GM20431 (cell line): ENCODE data around the gene RBM19.

Experiments used
- in situ Hi-C: fragments of 300-500 bp; cut with MseI, MboI; formaldehyde crosslinking; loops from one replicate; pipeline ENCODE4 v1.15.0; 2020; ENCODE audit warnings: low sequenced_read_pairs; ENCODE audit not compliant: unreplicated experiment

The RBM19 gene

DNA sequence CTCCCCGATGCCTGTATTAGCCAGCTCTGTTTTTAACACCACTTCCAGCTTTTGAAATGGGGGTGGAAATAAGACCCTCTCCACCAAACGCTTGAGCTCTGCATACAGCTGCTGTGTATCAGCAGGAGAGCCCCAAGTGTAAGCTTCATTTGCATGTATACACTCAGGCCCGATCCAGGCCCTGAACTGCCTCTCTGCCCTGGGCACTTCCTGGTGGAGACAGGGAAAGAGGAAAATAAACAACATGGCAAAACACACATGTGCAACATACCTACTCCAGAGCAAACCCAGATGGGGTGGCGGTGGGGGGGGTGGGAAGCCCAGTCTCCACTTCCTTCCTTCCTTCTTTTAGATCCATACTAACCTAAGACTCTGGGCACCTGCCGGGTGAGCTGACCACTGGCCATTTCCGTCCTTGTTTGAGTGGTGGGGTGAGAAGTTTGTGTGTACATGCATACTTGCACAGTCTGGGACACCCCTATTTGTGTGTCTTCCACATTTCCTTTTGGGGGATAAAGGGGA, 55.3 kb downstream of the RBM19 start:
- in situ Hi-C loops, result loop anchor here (25.0 kb wide), 1 partner anchor 474 kb away; no protein-coding TSS in a partner anchor

- in situ Hi-C loops, result loop anchor here (25.0 kb wide), 1 partner anchor 473 kb away; no protein-coding TSS in a partner anchor
These were observed 56.2 kb downstream of the RBM19 start for GRCh38 chr12:113909776-113910420.

- in situ Hi-C loops, result loop anchor here (25.0 kb wide), 1 partner anchor 471 kb away; no protein-coding TSS in a partner anchor
These were observed 57.5 kb downstream of the RBM19 start for GRCh38 chr12:113908584-113909100.

- in situ Hi-C loops, result loop anchor here (25.0 kb wide), 1 partner anchor 470 kb away; no protein-coding TSS in a partner anchor
These were observed 58.5 kb downstream of the RBM19 start for GRCh38 chr12:113907446-113908180.

DNA sequence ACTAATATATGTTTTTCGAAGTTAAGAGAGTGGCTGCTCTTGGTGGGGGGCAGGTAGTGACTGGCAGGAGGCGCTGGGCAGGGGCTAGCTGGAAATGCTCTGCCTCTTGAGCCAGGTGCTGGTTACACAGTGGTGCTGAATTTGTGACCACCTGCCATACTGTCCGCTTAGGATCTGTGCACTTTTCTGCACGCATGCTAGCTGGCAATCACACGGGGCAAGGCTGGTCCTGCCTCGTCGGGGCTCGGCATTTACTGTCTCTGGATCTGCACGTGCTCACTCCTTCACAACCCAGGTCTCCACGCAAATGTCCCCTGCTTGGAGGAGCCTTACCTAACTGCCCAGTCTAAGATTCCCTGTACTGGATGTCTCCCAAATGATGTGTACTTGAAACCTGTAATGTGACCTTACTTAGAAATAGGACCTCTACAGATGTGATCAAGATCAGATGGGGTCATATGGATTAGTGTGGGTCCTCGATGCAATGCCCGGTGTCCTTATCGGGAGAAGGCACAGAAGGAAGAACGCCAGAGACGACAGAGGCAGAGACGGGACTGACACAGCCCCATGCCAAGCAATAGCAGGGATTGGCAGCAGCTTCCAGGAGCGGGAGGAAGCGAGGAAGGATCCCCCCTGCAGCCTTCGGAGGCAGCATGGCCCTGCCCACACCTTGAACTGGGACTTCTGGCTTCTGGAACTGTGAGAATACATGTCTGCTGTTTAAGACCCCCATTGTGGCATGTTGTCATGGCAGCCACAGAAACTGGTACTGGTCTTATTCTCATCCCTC, 59.5 kb downstream of the RBM19 start:
- in situ Hi-C loops, result loop anchor here (25.0 kb wide), 1 partner anchor 469 kb away; no protein-coding TSS in a partner anchor

DNA sequence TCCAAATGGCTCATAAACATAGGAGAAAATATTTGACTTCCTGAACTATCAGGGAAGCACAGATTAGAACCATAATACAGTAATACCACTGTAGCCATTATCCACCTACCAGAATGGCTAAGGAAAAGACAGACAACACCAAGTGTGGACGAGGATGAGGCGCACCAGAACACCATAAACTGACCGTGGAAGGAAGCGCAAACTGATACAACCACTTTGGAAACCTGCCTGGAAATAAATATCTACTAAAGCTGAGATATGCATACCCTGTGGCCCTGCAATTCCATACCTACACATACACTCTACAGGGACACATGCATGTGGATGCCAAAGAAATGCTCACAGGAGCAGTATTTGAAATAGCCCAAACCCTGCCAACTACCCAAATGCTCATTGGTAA, 60.3 kb downstream of the RBM19 start:
- in situ Hi-C loops, result loop anchor here (25.0 kb wide), 1 partner anchor 469 kb away; no protein-coding TSS in a partner anchor

DNA sequence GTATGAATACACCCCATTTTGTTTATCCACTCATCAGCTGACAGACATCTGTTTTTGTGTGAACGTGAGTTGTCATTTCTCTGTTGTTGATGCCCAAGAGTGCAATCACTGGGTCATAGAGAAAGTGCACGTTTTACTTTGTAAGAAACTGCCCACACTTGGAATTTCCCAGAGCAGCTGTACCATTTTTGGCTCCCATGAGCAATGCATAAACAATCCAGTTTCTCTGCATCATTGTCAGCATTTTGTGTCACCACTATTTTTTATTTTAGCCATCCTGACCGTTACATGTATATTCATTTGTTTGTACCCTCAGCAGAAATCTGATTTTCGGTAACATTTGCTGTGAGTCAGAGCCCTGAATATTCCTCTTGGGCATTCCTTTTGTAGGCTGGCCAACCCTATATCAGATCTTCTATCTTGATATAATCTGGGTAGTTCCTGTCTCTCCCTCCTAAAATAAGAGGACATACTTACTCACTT, 62.7 kb downstream of the RBM19 start:
- in situ Hi-C loops, result loop anchor here (25.0 kb wide), 1 partner anchor 466 kb away; no protein-coding TSS in a partner anchor

DNA sequence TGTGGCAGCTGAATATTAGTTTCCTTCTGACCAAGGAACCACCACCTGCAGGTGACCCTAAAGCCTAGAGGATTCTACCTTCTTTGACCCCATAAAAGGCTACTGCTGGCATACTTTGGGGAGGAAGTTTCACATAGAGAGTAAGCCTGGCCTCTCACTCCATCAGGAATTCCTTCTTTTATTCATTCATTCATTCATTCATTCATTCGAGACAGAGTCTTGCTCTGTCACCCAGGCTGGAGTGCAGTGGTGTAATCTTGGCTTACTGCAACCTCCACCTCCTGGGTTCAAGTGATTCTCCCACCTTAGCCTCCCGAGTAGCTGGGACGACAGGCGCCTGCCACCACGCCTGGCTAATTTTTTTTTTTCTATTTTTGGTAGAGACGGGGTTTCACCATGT, 64.8 kb downstream of the RBM19 start:
- in situ Hi-C loops, result loop anchor here (25.0 kb wide), 1 partner anchor 464 kb away; no protein-coding TSS in a partner anchor

- in situ Hi-C loops, result loop anchor here (25.0 kb wide), 1 partner anchor 463 kb away; no protein-coding TSS in a partner anchor
These were observed 65.4 kb downstream of the RBM19 start for GRCh38 chr12:113900716-113901115.

DNA sequence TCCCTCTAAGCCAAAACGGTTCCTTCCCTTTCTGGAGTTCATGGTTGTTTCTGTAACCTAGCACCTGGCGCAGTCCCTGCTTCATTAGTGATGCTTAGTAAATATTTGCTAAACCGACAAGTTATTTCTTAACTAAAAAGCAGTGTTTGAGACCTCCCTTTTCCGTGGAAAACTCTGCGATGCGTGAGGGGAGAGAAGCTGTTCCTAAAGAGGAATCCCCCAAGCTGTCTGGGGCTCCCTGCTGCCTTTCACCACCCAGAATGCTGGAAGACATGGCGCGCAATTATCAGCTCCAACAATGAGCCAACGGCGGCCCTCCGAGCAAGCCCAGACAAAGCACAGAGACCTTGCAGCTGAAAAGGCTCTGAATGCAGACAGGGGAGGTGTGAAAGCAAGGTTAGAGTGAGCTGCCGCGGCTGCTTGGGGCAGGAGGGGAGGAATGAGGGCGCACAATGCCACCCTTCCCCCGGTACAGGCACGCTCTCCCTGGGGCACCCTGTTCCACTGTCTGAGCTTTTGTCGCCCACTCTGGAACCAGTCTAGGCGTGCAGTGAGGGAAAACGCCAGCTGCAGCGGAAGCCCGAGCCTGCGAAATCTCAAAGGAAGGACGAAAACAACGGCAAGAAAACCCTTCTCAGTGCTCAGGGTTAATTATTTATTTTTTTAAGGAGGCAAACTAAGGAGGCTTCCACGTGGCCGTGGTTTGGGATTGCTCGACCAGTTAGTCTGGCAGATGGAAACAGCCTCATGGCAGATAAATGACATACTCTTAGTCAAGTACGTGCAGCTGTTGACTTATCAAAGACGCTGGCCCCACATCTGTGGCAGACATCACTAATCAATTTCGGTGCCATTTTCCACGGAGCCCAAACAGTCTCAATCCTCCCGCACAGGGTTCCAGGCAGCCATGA, 66.3 kb downstream of the RBM19 start:
- in situ Hi-C loops, result loop anchor here (25.0 kb wide), 1 partner anchor 463 kb away; no protein-coding TSS in a partner anchor

DNA sequence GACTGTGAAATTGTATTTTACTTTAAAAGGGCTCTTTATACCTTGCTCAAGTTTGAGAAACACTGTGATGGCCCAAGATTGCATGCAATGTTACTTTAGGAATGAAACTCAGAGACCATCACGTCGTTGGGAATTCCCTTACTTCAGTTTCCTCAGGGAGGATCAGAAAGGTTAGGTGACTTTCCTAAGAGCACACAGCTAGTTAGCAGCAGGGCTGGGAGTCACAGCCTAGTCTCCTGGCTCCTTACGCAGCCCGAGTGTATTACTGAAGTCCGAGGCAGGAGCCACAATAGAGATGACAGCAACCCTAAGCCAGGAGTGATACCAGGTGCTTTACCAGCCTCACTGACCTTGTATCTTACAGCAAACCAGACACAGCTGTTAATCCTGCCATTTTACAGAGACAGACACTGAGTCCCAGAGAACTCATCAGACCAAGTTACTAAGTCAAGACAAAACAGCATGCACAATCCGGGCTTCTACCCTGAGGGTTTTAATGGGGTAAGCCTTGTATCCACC, 67.0 kb downstream of the RBM19 start:
- in situ Hi-C loops, result no loop called here

DNA sequence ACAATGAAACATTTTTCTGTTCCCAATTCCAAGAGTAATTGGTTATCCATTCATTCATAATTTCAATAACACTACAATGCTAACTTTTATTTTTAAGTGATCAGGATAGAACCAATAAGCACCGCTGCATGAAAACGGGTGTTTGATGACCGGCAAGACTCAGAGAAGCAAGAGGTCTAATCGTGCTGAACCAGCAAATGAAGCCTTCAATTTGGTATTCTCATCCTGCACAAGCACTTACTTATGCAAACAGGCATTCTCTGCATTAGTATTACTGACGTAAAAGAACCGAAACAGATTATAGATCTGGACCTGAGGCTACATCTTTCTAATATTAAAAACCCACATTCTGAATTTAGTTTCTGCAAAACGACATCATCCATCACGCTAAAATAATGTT, 67.7 kb downstream of the RBM19 start:
- in situ Hi-C loops, result no loop called here

- in situ Hi-C loops, result no loop called here
These were observed 68.7 kb downstream of the RBM19 start for GRCh38 chr12:113897406-113897805.

DNA sequence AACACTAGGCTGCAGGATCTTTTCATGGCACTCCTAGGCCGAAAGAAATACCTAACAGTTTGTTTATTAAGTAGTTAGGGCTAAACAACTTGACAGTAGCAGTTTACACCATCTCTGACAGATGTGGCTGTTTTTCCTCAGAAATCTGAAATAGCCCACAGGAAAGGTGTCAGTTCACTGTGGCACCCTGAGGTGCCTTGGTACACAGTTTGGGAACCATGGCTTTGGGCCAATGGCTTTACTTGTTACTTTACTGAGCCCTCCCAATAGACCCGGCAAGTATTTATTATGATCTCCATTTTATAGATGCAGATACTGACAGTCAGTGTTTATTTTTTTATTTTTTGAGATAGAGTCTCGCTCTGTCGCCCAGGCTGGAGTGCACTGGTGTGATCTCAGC, 69.3 kb downstream of the RBM19 start:
- in situ Hi-C loops, result no loop called here

GRCh38 chr12:113896194-113896593, 69.9 kb downstream of the RBM19 start:
- in situ Hi-C loops, result no loop called here

DNA sequence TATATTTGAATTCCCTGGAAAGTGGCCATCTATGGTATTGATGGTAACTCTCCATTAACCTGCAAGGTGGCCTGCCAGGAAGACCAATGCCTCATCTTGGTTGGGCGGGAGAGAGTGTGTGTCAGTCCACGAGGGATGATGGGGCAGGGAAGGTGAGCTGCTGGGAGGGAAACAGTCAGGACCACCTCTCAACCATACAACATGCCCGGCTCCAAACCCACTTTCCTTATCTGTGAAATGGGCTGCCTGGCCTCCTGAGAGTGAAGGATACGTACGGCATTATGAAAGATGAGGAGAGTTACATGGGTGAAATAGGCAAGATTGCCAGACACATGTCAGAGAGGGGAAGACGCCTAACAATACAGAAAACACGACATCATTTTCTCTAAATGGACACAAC, 70.9 kb downstream of the RBM19 start:
- in situ Hi-C loops, result no loop called here

- in situ Hi-C loops, result no loop called here
These were observed 71.4 kb downstream of the RBM19 start for GRCh38 chr12:113894697-113895096.

GRCh38 chr12:113893221-113893620, 72.9 kb downstream of the RBM19 start:
- in situ Hi-C loops, result no loop called here
